Measurements from ENCODE around the gene SPACA6.

The SPACA6 gene

GRCh38 chr19:51689751-51690453, 3.2 kb upstream of the SPACA6 start:
- DNase-seq (peak; percentile 21), ATAC-seq (no peak)

GRCh38 chr19:51690454-51691073, 2.6 kb upstream of the SPACA6 start:
- peak; percentile 77 for ATAC-seq
- DNase-seq = peak; percentile 70

GRCh38 chr19:51691074-51691583, 2.0 kb upstream of the SPACA6 start:
- DNase-seq = no peak
- ATAC-seq = no peak

DNA sequence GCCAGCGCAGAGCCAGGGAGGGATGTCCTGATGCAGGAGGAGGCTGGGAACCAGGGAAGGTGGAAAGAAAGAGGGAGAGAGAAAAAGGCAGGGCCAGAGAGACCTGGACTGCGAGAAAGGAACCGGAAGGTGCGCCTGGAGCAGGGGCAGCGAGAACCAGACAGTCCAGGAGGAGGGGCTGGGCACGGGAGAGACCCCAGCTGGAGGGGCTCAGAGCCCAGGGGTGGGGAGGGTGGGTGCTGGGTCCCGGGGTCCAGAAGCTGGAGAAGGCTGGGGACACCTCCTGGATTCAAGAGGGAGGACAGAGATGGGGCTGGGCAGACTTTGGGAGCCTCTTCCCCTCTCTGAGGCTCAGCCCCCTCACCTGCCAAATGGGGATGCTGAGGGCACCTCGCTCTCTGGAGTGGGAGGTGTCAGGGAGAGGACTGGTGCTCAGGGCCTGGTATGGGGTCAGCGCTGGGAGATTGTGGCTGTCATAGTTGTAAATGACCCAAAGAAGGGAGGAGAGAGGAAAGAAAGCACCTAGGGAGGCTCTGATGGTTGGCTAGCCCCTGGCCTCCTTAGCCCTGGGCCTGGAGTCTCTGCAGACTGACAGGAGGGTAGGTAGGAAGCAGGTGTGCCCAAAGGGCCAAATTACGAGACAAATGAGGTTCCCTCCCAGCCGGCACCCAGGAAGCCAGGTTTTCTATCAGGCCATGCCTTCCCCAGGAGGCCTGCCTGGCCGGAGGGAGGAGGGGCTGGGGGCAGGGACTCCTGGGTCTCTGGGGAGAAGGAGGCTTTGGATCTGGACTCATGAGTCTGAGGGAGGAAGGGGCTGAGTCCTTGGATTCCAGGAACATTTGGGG, 1.3 kb upstream of the SPACA6 start:
- DNase-seq (no peak), ATAC-seq (no peak)

DNA sequence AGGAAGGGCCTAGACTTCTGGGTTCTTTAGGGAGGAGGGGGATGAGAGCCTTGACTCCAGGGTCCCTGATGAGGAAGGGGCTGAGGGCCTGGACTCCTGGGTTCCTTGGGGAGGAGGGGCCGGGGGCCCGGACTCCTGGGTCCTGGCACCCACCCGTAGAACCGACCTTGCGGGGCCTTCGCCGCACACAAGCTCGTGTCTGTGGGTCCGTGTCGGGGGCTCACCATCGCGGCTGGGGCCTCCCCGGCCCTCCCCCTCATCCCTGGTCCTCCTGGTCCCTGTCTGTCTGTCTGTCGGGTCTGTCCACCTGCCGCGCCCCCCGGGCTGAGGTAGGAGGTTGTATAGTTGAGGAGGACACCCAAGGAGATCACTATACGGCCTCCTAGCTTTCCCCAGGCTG, 662 bp upstream of the SPACA6 start:
- DNase-seq = no peak
- no peak for ATAC-seq

- no peak for DNase-seq
- ATAC-seq = no peak
These were observed 689 bp downstream of the SPACA6 start for GRCh38 chr19:51693819-51694218.

DNA sequence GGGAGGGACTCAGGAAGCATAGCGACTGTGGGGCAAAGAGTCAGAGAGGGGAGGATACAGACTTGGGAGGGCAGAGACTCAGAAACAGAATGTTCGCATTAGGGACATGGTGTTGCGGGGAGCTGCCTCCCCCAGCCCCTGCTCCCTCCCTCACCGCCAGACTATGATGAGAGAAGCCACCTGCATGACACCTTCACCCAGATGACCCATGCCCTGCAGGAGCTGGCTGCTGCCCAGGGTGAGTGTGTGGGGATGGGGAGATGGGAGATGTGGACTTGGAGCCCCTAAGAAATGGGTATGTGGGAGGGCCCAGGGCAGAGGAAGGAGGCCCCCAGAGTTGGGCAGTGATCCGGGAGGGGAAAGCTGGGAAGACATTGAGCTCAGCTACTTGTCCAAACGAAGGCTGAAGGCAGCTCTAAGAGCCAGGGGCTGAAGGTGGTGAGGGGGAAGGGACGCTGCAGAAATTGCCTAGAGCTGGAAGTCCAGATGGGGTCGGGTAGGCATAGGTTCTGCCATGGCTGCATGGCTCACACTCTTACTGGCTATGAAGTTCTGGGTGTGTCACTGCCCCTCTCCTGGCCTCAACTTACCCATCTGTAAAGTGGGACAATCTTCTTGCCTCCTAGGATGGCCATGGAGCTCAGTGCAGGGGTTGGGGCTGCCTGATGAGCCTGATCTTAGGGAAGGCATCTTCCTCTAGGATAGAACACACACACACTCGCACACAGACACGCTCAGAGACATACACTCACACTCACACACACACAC, 1.4 kb downstream of the SPACA6 start:
- DNase-seq (no peak), ATAC-seq (no peak)

DNA sequence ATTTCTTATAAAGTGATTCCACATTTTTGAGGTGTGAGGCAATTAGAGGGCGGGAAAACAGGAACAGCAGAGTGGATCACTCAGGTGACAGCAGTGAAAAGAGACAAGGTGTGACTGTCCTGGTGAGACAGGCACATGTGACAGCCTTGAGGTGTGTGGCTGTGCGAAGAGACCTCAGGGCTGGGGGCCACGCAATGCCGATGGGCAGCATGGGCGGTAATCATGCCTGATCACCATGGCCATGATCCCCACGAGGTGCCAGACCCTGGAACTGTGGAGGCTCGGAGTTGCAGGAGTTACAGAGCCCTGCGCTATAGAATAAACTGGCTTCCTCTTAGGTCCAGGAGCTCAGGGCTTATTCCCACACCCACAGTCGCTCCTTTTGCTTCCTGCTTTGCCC, 2.0 kb downstream of the SPACA6 start:
- ATAC-seq = no peak
- DNase-seq = no peak

- ATAC-seq (no peak), DNase-seq (no peak)
These were observed 2.7 kb downstream of the SPACA6 start for GRCh38 chr19:51695702-51696315.

GRCh38 chr19:51696606-51697005, 3.5 kb downstream of the SPACA6 start:
- no peak for DNase-seq
- ATAC-seq = no peak

DNA sequence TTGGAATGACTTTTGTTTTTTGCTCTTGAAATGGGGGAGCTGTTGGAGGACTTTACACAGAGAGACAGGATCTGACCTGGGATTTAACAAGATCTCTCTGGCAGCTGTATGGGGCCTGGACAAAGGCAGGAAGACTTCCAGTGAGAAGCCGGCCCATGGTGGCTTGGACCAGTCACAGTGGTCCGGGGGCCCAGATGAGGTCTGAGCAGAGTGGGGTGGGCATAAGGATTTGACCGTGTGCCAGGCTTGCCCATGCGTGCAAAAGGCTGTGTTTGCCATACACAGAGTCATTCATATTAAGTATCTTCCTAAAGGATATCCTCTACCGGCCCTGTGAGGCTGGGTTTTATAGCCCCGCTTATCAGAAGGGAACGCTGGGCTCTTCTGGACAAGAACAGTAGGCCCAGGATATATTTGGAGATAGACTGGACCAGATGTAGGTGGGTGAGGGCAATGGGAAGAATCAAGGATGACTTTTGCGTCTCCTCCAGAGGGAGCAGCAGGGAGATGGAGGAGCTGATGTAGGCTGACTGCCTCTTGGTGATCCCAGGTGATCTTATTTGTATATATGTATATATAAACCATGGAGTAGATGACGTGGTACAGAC, 4.1 kb downstream of the SPACA6 start:
- no peak for ATAC-seq
- no peak for DNase-seq

DNA sequence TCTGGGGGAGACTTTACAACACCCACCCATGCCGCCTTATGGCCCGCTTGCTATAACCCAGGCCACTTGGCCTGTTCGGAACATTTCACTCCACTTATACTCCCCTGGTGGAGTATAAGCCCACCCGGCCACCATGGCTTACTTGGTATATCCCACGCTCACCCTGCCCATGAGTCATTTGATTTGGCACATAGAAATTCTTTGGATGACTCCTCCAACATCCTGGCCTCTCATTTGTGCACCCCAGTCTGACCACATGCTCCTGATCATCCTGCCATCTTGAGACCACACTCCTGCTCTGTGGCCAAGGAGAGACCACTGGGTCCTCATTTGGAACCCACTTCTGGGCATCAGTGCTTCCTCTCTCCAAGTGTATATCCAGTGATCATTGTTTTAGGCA, 5.2 kb downstream of the SPACA6 start:
- DNase-seq (no peak), ATAC-seq (no peak)

DNA sequence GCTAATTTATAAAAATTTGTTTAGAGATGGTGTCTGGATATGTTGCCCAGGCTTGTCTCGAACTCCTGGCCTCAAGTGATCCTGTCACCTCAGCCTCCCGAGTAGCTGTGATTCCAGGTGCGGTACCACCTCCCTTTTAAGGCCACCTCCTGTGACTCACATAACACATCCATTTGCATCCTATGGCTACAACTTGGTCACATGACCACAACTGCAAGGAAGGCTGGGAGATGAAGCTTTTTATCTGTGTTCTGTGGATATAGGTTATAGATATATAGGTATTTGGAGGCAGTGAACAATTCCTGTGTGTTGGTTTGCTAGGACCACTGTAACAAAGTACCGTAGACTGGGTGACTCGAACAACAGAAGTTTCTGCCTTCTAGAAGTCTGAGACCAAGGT, 6.0 kb downstream of the SPACA6 start:
- DNase-seq (no peak), ATAC-seq (no peak)

GRCh38 chr19:51701468-51702100, 8.5 kb downstream of the SPACA6 start:
- ATAC-seq (no peak), DNase-seq (no peak)

- DNase-seq = peak; percentile 64
- no peak for ATAC-seq
These were observed 9.1 kb downstream of the SPACA6 start for GRCh38 chr19:51702103-51702824.

- ATAC-seq = no peak
- DNase-seq = peak; percentile 20
These were observed 9.9 kb downstream of the SPACA6 start for GRCh38 chr19:51702825-51703574.

GRCh38 chr19:51703575-51704515, 10.7 kb downstream of the SPACA6 start:
- ATAC-seq (peak; percentile 93), DNase-seq (peak; percentile 97)

DNA sequence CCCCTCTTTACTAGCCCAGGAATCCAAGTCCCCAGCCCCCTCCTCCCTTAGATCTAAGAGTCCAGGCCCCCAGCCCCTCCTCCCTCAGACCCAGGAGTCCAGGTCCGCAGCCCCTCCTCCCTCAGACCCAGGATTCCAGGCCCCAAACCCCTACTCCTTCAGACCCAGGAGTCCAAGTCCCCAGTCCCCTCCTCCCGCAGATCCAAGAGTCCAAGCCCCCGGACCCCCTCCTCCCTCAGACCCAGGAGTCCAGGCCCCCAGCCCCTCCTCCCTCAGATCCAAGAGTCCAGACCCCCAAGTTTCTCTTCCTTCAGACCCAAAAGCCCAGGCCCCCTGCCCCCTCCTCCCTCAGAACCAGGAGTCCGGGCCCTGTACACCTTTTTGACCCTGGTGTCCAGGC, 11.5 kb downstream of the SPACA6 start:
- DNase-seq (no peak), ATAC-seq (no peak)
